Testis (tissue), 3 donors: ENCODE data around the gene IGFBP3. TPM values are rescaled to one million over a fixed set of nuclear protein-coding genes. Genes with fewer than 3 reads are reported as not detected.

Experiments used
- DNase-seq: peaks from one replicate; pipeline ENCODE4 v3.0.0-alpha.2; 2019
- H3K27ac ChIP-seq, 2 donors: fragments of 200-600 bp; sonication (generic); one replicate each; pipeline ENCODE4 v1.5.1; 2019
- H3K27me3 ChIP-seq: fragments of 200-600 bp; sonication (generic); one replicate; pipeline ENCODE4 v1.5.1; 2019
- H3K36me3 ChIP-seq: fragments of 200-600 bp; sonication (generic); one replicate; pipeline ENCODE4 v1.5.1; 2017; ENCODE audit warnings: low read depth; ENCODE audit errors: missing control alignments
- H3K4me1 ChIP-seq: fragments of 200-600 bp; sonication (generic); one replicate; pipeline ENCODE4 v1.5.1; 2019
- H3K4me3 ChIP-seq, 2 donors: fragments of 200-600 bp; sonication (generic); one replicate each; pipeline ENCODE4 v1.5.1; 2017 to 2019
- H3K9me3 ChIP-seq: fragments of 200-600 bp; sonication (generic); one replicate; pipeline ENCODE4 v1.5.1; 2017
- CTCF ChIP-seq, 3 experiments: fragments of 450-650 bp in 2 of 3; fragments of 200-600 bp in 1 of 3; sonication (generic) in 1 of 3; IDR thresholded peaks; one replicate each; pipeline ENCODE4 v1.5.1; 2016 to 2019; ENCODE audit warnings: antibody characterized with exemption in 3 of 3, mild to moderate bottlenecking in 2 of 3, moderate library complexity in 1 of 3
- POLR2A ChIP-seq: fragments of 450-650 bp; IDR thresholded peaks from one replicate; pipeline ENCODE4 v1.6.1; 2017; ENCODE audit warnings: antibody characterized with exemption, mild to moderate bottlenecking, moderate library complexity
- WGBS, 2 donors: methylation state at CpG; one replicate each; pipeline ENCODE4 v1.1.5; 2018; 5-methylcytosine and 5-hydroxymethylcytosine counted together
- intact Hi-C: fragments of 100-400 bp; cut with DNase I; formaldehyde crosslinking; loops from one replicate; pipeline ENCODE4 v1.15.1; 2023; ENCODE audit warnings: low total_unique reads
- polyA plus RNA-seq: library from polyadenylated mRNA; stranded (reverse); fragments of 350-450 nt; fragmentation: Illumina TruSeq; extraction: RNeasy Lipid Tissue Mini Kit (QIAGEN cat#74804); gene quantifications from one replicate; pipeline ENCODE4 v1.2.3, GENCODE V29; 2014; ENCODE audit warnings: low read depth, low replicate concordance; ENCODE audit not compliant: insufficient read depth
- total RNA-seq, 2 donors: library from RNA; depleted of rRNA; stranded (reverse); fragments of >200 nt; gene quantifications; one replicate each; pipeline ENCODE4 v1.2.3, GENCODE V29; 2016

The IGFBP3 gene
- total and polyA plus RNA-seq, 3 donors from 2014 or later = 20.4 to 79.8 (median 33.1) TPM

GRCh38 chr7:45917064-45917463 is 4.0 kb downstream of the IGFBP3 start:
- no peaks in the 10 kb centered on the region for H3K36me3 ChIP-seq
- TF ChIP-seq CTCF (IDR thresholded peaks at IDR 0.05) (no peak), POLR2A (no peak)
- no peaks in the 10 kb centered on the region for H3K9me3 ChIP-seq
- peaks cover 5% of the 10 kb centered on the region for H3K4me1 ChIP-seq
- no peak overlapping the region for H3K4me3 ChIP-seq
- no peaks in the 10 kb centered on the region for H3K27me3 ChIP-seq
- H3K27ac ChIP-seq = no peak overlapping the region
- no peak for DNase-seq
- intact Hi-C loops = loop anchor here (10.0 kb wide), 1 partner anchor 1258 kb away; no protein-coding TSS in a partner anchor
- 55 to 75% methylated on average over 10 to 14 of the region's 14 CpGs for WGBS, 2 donors

DNA sequence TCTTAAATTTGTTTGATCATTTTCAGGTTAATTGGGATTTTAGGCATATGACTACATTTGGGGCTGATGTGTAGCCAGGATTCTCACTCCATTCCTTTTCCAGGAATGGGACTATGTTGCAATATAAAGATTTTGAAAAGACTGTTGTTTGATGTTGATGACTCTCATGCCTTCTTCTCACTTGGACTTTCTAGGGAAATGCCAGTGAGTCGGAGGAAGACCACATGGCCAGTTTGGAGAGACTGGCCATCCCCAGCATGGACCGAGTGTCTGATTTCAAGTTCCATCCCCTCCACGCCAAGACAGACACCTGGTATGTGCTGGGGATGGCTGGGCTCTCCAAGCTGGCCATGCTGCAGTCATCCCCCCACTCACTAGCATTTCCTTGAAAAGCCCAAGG is 5.5 kb downstream of the IGFBP3 start:
- TF ChIP-seq CTCF (IDR thresholded peaks at IDR 0.05) (no peak), POLR2A (no peak)
- no peak for DNase-seq
- Histone ChIP-seq H3K36me3 (no peaks in the 10 kb centered on the region), H3K4me1 (no peaks in the 10 kb centered on the region), H3K4me3 (no peak overlapping the region), H3K27ac (no peak overlapping the region), H3K9me3 (no peaks in the 10 kb centered on the region), H3K27me3 (no peaks in the 10 kb centered on the region)
- WGBS, 2 donors = 87 to 95% methylated on average over 3 of the region's 3 CpGs
- intact Hi-C loops = loop anchor here (10.0 kb wide), 1 partner anchor 1259 kb away; no protein-coding TSS in a partner anchor

GRCh38 chr7:45914911-45915310 is 6.2 kb downstream of the IGFBP3 start:
- Histone ChIP-seq H3K27ac (no peak overlapping the region), H3K9me3 (no peaks in the 10 kb centered on the region), H3K36me3 (no peaks in the 10 kb centered on the region), H3K4me3 (no peak overlapping the region), H3K4me1 (no peaks in the 10 kb centered on the region), H3K27me3 (no peaks in the 10 kb centered on the region)
- no peak for DNase-seq
- 95 to 96% methylated on average over 12 of the region's 12 CpGs for WGBS, 2 donors
- intact Hi-C loops = loop anchor here (10.0 kb wide), 1 partner anchor 1260 kb away; no protein-coding TSS in a partner anchor
- no peak for TF ChIP-seq POLR2A
- TF ChIP-seq CTCF (IDR thresholded peaks at IDR 0.05) = no peak

GRCh38 chr7:45912972-45913371 is 8.1 kb downstream of the IGFBP3 start:
- H3K9me3 ChIP-seq = no peaks in the 10 kb centered on the region
- H3K27me3 ChIP-seq = no peaks in the 10 kb centered on the region
- no peak overlapping the region for H3K27ac ChIP-seq
- H3K36me3 ChIP-seq = no peaks in the 10 kb centered on the region
- intact Hi-C loops = loop anchor here (10.0 kb wide), 1 partner anchor 1262 kb away; no protein-coding TSS in a partner anchor
- WGBS, 2 donors = 94 to 95% methylated on average over 7 of the region's 7 CpGs
- no peak overlapping the region for H3K4me3 ChIP-seq
- TF ChIP-seq POLR2A (no peak), CTCF (IDR thresholded peaks at IDR 0.05) (no peak)
- DNase-seq = no peak
- no peaks in the 10 kb centered on the region for H3K4me1 ChIP-seq

DNA sequence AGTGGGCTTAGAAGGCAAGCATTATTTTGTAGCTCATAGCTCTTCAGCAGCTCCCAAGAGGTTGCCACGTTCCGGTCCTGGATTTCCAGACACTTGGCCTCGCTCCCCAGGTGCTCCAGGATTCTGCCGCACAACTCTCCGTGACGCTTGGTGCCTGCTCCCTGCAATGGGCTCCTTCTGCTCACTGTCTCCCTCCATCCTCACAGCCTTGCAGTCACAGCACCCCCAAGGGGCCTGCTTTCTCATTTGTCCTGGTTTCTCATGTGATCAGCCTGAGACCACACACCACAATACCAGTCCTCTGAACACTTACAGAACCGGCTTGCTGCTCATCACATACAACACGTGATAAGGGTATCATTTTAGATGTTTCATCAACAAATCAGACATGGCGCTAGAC is 9.8 kb downstream of the IGFBP3 start:
- intact Hi-C loops = loop anchor here (10.0 kb wide), 1 partner anchor 1263 kb away; no protein-coding TSS in a partner anchor
- no peak for DNase-seq
- H3K4me1 ChIP-seq = no peaks in the 10 kb centered on the region
- TF ChIP-seq CTCF (IDR thresholded peaks at IDR 0.05) = no peak
- TF ChIP-seq POLR2A = no peak
- H3K27ac ChIP-seq = no peak overlapping the region
- no peak overlapping the region for H3K4me3 ChIP-seq
- no peaks in the 10 kb centered on the region for H3K9me3 ChIP-seq
- WGBS, 2 donors = 82 to 98% methylated on average over 9 of the region's 9 CpGs
- H3K36me3 ChIP-seq = no peaks in the 10 kb centered on the region
- no peaks in the 10 kb centered on the region for H3K27me3 ChIP-seq
